HPDE6-E6E7 (cell line): ENCODE data around the gene FAM193B.

Experiments
- DNase-seq: peaks from one replicate; pipeline ENCODE4 v3.0.0; 2011; ENCODE audit warnings: missing footprints; ENCODE audit errors: extremely low spot score

Gene FAM193B

DNA sequence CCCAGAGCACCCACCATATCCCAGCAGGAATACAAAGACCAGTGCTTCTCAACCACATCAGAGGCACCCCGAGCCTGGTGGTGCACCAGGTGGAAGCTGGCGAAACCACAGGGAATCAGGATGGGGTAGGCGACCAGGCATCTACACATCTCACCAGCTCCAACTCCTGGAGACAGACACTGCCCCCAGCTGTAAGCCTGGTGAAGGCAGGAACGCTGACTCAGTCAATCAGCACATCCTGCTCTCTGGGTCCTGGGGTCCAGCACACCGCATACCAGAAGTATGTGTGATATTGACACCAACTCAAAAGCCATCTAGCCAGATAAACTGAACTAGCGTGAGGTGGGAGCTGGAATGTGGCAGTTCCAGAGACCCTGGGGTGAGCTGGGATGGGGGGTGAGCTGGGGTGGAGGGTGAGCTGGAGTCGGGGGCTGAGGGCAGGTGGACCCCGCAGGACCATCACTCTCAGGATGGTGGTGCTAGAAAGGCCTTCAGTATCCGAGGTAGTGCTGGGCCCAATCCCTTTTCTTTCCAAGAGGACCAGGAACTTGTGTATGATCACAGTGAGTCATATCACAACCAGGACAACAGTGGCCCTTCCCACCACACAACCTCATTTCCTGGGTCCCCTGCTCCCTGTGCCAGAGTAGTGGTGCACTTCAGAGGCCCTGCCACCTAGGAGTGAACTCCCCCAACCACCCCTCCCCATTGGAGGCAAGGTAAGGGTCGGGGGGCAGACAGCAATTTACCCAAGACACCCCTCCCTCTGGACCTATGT lies 83.4 kb downstream of the FAM193B start:
- DNase-seq, result no peak
